Measurements from ENCODE around the gene LZTR1. TPM values are rescaled to one million over a fixed set of nuclear protein-coding genes. Genes with fewer than 3 reads are reported as not detected.
"Not testable (repeated sequence)": the region's sequence is repeated elsewhere in the genome, so short reads cannot be mapped to it uniquely, and the experiment has no call there.

LZTR1 gene
- total RNA-seq, 1 donor from 2014 or later, result 72.8 TPM

DNA sequence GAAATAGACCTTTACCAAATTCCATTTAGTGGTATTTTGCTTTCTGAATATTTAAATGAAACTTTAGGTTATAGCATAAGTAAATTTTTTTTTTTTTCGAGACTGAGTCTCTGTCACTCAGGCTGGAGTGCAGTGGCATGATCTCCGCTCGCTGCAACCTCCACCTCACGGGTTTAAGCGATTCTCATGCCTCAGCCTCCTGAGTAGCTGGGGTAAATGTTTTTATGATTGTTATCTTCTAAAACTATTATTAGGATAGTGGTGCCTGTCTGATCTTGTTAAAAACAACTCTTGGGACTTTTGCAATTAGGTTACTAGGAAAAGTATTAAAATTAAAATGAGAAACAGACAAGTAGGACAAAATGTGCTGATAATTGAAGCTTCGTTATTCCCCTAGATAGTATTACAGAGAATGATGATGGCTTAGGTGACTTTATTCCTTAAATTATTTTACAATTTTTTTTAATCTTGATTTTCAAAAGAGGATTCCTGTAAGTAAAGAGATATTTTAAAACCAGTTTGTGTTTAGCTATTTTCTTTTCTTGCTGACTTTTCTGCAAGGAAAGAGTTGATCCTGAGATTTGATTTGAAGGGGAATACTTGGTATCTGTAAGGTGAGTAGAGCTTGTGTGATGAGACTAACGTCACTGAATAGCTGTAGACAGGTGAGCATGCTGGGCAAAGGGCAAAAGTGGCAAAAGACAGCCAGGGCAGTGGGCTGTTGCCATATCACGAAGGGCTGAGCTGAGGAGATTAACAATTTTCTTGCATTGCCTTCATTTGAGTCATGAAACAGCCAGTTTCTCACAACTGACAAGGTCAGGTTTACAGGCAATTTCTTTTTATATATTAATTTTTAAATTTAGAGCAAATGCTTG, 44.1 kb upstream of the LZTR1 start:
- DNase-seq (ENCODE audit: low spot score in 2 of 2), result no peak
- intact Hi-C loops (cut with DNase I), result no loop called here
- no peak overlapping the region for H3K4me3 ChIP-seq
- H3K4me1 ChIP-seq, result peaks cover 5 to 18% of the 10 kb centered on the region in 2 donors
- peaks cover 18 to 35% of the 10 kb centered on the region in 2 donors for H3K36me3 ChIP-seq
- H3K27ac ChIP-seq, result no peak overlapping the region
- H3K9me3 ChIP-seq, result no peaks in the 10 kb centered on the region
- no peak for TF ChIP-seq CTCF (IDR thresholded peaks at IDR 0.05)
- H3K27me3 ChIP-seq, result no peaks in the 10 kb centered on the region

DNA sequence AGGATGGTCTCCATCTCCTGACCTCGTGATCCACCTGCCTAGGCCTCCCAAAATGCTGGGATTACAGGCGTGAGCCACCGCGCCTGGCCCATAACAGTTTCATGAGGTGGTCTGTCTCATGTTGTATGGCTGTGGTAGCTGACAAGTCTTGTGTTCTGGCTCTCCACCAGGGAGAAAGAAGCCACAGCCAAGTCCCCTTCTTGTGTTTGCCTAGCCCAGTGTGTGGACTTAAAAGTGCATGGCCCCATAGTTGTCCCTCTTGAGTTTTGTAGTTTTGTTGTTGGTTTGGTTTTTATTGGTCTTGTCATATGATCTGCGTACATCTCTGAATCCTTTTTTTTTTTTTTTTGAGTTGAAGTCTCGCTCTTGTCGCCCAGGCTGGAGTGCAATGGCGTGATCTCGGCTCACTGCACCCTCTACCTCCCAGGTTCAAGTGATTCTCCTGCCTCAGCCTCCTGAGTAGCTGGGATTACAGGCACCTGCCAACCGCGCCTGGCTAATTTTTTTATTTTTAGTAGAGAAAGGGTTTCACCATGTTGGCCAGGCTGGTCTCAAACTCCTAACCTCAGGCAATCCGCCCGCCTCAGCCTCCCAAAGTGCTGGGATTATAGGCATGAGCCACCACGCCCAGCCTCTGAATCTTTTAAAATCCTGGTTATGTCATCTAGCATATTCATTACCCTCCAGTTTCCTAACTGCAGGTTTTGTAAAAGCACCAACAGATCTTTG, 42.5 kb upstream of the LZTR1 start:
- H3K27me3 ChIP-seq; H3K27ac ChIP-seq; intact Hi-C loops (cut with DNase I); H3K4me3 ChIP-seq; H3K9me3 ChIP-seq; DNase-seq (ENCODE audit: low spot score in 2 of 2): not testable (repeated sequence)
- Histone ChIP-seq H3K4me1 (peaks cover 5 to 24% of the 10 kb centered on the region in 2 donors), H3K36me3 (peaks cover 12 to 27% of the 10 kb centered on the region in 2 donors)

DNA sequence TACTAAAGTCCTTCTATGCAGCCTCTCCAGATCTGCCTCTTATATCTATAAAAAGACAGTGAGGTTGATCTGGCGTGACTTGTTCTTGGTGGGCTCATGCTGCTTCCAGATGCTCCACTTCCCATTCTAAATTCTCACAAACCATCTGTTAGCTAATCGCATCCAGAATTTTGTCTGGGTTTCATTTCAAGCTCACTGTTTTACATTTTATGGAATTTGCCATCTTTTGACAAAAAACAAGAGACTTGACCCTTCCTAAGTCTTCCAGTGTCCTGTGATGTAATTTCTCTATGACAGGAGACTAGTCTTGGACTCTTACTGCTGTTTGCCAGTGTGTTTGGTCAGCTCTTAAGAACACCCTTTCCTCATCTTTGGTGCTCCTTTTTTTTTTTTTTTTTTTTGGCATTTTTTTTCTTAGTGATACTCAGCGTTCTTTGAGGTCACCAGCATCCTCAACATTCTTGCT, 41.9 kb upstream of the LZTR1 start:
- peaks cover 12 to 21% of the 10 kb centered on the region in 2 donors for H3K36me3 ChIP-seq
- H3K4me1 ChIP-seq, result peaks cover 5 to 25% of the 10 kb centered on the region in 2 donors
- DNase-seq (ENCODE audit: low spot score in 2 of 2), result no peak
- no peak overlapping the region for H3K4me3 ChIP-seq
- H3K27ac ChIP-seq, result no peak overlapping the region
- TF ChIP-seq CTCF (IDR thresholded peaks at IDR 0.05), result no peak
- intact Hi-C loops (cut with DNase I), result no loop called here
- H3K9me3 ChIP-seq, result no peaks in the 10 kb centered on the region
- H3K27me3 ChIP-seq, result no peaks in the 10 kb centered on the region

DNA sequence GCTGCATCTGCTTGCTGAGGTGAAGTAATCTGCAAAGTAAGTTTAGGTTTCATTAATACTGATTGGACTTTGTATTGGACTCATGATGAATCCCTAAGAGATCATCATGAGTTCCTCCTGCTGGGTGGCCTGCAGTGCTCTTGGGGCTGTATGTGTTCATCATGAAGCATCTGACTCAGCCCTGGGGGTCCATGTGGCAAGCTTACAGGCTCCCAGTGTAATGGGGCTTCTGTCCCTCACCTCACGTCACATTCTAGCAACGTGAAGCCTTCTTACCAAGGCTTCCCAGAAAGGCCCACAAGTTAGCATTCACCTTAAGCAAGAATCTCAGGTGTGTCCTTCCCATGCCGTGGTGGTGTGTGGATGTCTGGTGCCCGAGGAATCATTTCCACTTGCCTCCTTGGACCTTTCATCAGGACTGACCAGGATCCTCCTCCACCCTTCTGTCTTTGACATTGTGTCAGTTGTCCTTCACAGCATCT, 41.2 kb upstream of the LZTR1 start:
- DNase-seq (ENCODE audit: low spot score in 2 of 2), result no peak
- no peak overlapping the region for H3K4me3 ChIP-seq
- no peak overlapping the region for H3K27ac ChIP-seq
- H3K36me3 ChIP-seq, result peaks cover 10 to 14% of the 10 kb centered on the region in 2 donors
- H3K27me3 ChIP-seq, result no peaks in the 10 kb centered on the region
- no peaks in the 10 kb centered on the region for H3K9me3 ChIP-seq
- TF ChIP-seq CTCF (IDR thresholded peaks at IDR 0.05), result no peak
- intact Hi-C loops (cut with DNase I), result no loop called here
- peaks cover 5 to 31% of the 10 kb centered on the region in 2 donors for H3K4me1 ChIP-seq

DNA sequence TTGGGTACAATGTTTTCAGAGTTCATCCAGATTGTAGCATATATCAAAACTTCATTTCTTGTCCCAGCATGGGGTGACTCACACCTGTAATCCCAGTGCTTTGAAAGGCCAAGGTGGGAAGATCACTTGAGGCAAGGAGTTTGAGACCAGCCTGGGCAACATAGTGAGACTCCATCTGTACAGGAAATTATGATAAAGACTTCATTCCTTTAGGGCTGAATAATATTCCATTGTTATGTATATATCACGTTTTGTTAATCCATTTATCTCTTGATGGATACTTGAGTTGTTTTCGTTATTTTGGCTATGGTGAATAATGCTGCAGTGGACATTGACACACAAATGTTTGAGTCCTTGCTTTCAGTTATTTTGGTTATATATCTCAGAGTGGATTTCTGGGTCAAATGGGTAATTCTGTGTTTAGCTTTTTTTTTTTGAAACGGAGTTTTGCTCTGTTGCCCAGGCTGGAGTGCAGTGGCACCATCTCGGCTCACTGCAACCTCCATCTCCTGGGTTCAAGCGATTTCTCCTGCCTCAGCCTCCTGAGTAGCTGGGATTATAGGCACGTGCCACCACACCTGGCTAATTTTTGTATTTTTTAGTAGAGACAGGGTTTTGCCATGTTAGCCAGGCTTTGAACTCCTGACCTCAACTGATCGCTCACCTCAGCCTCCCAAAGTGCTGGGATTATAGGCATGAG, 39.7 kb upstream of the LZTR1 start:
- H3K27ac ChIP-seq; DNase-seq (ENCODE audit: low spot score in 2 of 2); H3K9me3 ChIP-seq; intact Hi-C loops (cut with DNase I); H3K36me3 ChIP-seq; H3K27me3 ChIP-seq; H3K4me3 ChIP-seq: not testable (repeated sequence)
- peaks cover 5 to 26% of the 10 kb centered on the region in 2 donors for H3K4me1 ChIP-seq

GRCh38 chr22:20943104-20943933, 38.8 kb upstream of the LZTR1 start:
- no peaks in the 10 kb centered on the region for H3K27me3 ChIP-seq
- DNase-seq (ENCODE audit: low spot score in 2 of 2), result no peak
- intact Hi-C loops (cut with DNase I), result no loop called here
- H3K4me3 ChIP-seq, result no peak overlapping the region
- TF ChIP-seq CTCF (IDR thresholded peaks at IDR 0.05), result no peak
- H3K9me3 ChIP-seq, result no peaks in the 10 kb centered on the region
- peaks cover under 1 to 23% of the 10 kb centered on the region in 2 donors for H3K4me1 ChIP-seq
- H3K36me3 ChIP-seq, result peaks cover 0 to 3% of the 10 kb centered on the region in 2 donors
- H3K27ac ChIP-seq, result no peak overlapping the region

Data from ascending aorta (tissue), 2 donors.